GM21526 (cell line): Measurements from ENCODE around the gene LAP3.
"Not testable (repeated sequence)": the region's sequence is repeated elsewhere in the genome, so short reads cannot be mapped to it uniquely, and the experiment has no call there.

ENCODE experiments used
- ATAC-seq: cut with Tn5 transposase; IDR thresholded peaks from one replicate; pipeline ENCODE4 v1.9.1; 2021; ENCODE audit warnings: moderate library complexity; ENCODE audit not compliant: unreplicated experiment, low FRiP score

LAP3 gene

DNA sequence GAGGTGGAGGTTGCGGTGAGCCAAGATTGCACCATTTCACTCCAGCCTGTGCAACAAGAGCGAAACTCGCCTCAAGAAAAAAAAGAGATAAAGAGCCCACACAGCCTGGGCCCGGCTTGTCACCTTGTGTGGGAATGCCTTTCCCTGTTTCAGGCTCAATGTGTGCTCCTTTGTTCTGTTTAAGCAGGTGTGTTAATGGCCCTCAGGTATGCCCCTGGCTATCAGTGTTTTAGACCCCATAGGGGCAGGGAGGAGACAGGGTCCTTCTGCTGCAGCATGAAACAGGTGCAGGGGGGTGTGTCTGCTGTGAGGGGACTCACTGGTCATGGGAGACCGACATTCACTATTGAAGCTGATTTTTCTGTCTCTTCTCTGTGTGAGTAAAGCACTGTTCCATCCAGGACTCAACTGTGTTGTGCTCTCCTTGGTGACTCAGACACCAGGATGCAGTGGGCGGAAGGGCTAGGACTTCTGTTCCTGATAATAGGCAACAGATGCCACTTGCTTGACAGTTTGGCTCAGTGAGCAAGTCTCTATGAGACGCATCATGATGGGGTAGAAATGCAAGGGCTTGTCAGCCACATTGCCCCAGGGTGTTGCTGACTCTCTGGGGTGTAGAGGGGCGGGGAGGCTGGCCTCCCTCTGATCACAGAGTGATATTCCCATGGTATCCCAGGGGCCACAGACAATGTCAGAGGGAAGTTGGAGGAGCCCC is 15.6 kb upstream of the LAP3 start:
- ATAC-seq, result no peak

DNA sequence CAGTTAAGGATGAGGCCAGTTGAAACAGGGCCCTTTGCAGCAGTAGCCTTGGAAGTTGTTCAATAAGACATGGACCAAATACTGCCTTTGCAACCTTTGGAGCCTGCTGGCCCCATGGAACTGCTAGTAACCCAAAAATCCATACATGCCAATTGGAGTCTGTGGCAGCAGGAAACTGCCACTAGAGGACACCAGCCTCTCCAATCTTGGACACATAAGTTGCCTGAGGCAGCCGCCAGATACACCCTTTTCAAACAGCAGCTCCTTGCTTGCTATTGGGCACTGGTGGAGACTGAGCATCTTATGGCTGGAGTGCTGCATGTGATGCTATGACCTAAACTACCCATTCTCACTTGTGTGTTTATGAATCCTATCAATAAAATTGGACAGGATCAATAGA is 14.8 kb upstream of the LAP3 start:
- no peak for ATAC-seq

DNA sequence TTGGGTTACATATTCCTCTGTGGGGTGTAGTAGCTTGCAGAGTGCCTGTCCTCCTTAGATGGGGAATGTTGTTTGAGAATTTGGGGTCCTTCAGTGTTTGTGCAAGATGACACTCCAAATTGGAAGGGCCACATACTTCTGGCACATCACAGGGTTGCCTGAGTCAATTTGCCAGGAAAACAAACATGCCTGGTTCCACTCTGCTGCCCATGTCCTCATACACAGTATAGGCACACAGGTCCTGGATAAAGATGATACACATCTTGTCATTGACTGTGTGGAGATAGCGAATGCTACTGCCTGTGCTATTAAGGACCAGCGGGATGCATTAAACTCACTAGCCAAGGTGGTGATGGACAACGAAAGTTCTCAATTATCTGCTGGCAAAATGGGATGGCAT is 11.2 kb upstream of the LAP3 start:
- ATAC-seq, result no peak

DNA sequence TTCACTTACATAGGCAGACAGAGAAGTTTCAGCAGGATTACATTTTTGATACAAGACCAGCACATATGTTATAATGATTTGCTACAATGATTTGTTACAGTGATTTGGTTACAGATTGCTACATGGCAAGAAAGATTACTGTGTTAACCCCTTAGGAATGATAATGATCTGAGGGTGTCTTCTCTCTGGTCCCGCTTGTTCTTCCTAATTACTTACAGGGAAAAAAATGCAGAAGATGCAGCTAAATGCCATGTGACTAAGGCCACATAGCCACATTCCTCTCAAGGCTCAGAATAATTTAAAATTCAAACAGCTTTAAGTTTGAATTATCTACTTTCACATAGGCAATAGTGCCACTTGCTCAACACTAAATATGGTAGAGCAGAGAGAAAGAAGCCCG is 9.7 kb upstream of the LAP3 start:
- no peak for ATAC-seq

DNA sequence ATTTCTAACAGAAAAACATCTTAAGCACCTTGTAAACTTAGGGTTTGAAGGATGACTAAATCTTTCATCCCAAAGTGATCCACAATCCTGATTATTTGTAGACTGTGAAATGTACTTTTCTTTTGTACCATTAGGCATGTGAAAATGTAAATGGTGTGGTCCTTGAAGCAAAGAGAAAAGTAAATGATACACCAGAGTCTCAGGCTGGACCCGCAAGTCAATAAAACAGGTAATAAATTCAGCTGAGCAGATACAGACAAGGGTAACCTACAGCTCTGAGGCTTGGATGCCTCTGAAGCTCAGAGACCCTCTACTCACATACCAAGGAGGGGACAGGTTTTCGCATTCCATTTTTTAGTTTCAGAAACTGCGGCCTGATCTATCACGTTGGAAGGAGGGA is 2.8 kb upstream of the LAP3 start:
- ATAC-seq, result no peak

DNA sequence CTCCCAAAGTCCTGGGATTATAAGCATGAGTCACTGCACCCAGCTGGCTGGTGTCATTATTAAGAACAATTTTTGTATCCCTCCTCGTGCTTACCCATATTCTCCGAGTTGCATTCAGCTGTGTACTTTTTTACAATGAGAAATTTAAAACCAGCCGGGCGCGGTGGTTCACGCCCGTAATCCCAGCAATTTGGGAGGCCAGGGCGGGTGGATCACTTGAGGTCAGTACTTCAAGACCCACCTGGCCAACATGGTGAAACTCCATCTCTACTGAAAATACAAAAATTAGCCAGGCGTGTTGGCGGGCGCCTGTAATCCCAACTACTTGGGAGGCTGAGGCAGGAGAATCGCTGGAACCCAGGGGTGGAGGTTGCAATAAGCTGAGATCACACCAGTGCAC is 1.8 kb upstream of the LAP3 start:
- ATAC-seq, result not testable (repeated sequence)

DNA sequence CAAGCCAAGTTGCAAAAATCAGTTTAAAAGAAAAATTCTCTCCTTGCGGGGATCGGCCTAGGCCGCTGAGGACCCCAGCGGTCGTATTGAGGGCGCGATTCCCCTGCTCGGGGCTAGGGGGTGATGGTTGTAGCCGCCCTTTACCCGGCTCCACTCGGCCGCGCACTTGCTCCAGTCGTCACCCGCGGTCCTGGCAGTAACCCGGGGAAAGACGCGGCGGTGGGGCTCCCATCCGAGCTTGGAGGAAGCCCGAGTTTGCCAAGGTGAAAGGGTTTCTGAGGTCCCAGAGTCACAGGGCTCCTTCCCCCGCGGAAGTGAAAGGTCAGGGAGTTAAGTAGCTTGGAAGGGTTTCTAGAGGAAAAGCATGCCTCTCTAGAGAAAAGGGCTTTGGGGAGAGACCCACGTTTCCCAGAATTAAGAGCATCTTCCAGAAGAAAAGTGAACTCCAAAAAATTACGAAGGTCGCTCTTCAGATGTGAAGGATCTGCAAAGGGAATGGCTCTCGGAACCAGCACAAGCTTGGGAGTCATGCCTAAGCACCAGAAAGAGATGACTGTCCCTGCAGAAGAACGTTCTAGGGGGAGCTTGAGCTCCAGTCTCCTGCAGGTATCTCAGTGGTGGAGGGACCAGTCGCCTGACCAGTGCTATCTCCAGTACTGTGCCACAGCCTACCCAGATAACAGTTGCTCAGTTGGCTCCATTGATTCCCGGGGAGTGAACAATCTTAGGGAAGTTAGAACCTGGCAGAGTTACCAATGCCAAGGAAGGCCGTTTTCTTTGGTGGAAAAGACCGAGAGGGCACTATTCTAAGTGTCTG is 875 bp downstream of the LAP3 start:
- peak; percentile 11 for ATAC-seq

DNA sequence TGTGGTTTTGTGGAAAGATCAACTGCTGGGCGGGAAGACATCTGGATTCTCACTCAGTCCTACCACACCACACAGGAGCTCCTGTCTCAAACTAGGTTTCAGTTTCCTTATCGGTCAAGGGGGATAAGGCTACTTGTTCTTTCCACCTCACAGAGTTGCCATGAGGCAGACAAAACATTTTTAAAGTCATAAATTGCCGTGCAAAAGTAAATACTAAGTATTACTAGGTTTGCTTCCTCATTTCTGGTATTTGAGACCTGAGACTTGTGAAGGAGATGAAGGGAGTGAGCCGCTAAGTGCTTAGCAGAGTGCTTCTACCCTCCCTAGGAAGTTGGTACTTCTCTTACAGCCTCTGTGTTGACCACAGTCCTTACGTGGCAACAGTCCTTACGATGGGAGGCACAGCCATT is 1.5 kb downstream of the LAP3 start:
- peak; percentile 27 for ATAC-seq

DNA sequence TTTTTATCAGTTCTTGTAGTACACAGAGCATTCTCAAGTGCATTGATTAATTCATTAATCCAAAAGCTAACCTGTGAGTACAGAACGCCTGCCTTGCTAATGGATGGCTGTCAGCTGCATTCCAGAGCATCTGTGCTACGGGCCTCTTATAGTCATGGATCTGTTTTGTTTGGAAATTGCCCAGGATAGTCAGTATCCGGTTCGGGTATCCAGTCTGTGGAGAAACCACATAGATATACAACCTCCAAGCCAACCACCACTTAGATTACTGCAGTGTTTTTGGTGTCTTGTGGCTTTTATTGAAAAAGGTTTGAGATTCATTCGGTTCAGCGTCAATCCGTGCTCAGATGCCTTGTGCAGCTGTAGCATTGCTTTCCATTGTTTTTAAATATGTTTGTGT is 4.0 kb downstream of the LAP3 start:
- no peak for ATAC-seq

DNA sequence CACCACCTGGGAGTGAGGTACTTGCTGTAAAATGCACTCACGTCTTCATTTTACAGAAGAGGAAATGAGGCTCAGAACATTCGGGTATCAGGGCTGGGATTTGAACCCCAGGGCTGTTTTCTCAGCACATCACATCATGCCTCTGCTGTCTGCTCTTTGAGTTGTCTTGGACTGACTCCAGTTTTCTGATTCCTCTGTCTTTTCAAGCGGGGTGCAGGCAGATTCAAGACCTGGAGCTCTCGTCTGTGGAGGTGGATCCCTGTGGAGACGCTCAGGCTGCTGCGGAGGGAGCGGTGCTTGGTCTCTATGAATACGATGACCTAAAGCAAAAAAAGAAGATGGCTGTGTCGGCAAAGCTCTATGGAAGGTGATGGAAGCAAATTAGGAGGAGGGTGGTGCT is 6.3 kb downstream of the LAP3 start:
- no peak for ATAC-seq

DNA sequence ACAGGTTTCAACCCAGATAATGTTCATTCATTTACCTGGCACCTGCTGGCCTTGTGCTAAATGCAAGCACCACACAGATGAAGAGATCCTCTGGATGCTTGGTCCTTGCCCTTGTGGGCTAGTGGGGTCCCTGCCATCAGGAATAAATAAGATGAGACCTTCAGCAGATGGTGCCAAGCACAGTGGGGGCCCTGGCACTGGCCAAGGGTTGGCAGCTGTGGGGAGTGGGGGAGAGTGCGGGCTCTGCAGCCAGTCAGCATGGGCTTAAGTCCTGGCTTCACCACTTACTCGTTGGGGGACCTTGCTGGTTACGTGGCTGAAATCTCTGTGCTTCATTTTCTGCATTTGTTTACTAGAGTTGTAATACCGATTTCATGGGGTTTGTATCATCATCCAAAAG is 6.9 kb downstream of the LAP3 start:
- ATAC-seq, result no peak

DNA sequence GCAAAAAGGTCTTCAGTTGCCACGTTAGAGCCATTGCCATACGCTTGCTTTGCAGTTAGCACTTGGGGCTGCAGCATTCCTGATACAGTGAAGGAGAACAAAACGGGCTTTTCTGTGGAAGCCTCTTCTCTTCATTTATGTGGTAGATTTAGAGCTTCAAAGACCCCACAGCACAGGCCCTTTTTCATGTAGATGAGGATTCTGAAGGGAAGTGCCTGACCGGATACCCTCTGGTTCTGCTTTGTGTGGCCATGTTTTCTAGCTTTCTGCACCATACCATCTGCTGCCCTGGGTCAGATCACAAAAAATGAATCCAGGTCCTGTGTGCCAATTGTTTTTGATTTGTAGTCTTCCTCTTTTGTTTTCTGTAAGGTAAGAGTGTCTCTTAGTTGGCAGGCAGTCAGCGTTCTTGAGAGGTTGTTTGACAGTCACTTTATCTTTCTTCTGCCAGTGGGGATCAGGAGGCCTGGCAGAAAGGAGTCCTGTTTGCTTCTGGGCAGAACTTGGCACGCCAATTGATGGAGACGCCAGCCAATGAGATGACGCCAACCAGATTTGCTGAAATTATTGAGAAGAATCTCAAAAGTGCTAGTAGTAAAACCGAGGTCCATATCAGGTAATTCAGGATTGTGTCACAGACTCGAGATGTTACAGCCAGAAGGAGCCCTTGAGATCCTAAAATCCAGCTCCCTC is 7.7 kb downstream of the LAP3 start:
- no peak for ATAC-seq

DNA sequence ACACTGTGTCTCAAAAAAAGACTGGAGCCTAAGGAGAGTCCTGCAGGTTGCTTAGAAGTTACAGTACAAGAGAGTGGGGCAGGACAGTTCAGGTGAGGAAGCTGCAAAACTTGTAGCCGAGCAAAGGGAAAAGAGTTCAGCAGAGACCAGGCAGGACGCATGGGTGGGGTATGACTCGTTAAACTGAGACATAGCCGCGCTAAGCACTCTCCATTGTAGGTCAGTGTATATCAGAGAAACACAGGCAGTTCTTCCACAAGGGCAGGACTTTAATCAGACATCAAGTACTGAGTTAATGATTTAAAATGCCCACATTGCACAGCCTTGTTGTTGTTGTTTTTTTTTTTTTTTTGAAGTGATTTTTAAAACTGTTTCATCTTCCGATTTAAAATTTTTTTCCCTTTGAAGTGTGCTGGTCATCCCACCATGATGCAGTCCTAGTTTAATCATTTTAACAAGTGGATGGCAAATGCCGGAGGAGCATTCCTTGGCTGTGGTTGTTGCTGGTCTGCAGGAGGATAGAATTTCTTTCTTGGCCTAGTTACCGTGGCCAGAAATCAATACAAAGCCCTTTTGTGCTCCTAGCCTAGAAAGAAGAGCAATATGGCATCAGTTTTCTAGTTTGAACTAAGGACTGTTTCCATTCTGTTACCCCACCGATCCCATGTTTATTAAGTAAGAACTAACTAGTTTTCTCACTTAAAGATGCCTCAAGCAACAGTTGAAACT is 10.3 kb downstream of the LAP3 start:
- no peak for ATAC-seq

DNA sequence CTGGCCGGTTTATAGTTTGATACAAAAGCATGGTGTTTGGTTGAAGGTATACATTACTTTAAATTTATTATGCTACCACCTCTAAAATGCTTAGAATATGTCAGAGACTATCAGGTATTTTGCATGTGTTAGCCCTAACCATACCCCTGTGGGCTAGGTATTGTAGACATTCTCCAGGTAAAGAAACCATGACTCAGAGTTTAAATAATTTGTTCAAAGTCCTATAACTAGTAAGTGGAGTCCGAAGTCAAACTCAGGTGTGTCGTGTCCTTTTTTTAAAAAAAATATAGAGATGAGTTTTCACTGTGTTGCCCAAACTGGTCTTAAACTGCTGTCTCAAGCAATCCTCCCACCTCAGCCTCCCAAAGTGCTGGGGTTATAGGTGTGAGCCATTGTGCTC is 12.4 kb downstream of the LAP3 start:
- ATAC-seq, result no peak

DNA sequence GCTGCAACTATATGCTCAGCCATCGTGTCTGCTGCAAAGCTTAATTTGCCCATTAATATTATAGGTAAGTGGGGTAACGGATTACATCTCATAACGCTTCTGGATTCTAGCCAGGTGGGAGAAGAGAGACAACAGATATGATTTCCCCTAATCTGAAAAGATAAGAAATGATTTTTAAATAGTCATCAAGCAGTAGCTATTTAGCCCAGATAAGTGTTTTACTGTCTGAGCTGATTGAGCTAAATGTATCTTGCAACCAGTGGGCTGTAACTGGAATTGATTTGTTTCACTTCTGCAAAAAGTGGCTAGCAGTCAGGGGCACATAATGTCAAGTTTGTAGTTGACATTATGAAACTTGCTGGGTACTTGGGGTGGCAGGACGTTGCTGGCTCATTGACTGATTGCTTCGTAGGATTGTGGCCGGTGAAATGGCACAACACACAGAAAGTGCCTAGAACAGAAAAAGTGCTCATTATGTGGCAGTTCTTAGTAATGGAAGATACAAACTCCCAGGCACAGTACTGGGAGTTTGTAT is 18.5 kb downstream of the LAP3 start:
- ATAC-seq, result peak; percentile 81

DNA sequence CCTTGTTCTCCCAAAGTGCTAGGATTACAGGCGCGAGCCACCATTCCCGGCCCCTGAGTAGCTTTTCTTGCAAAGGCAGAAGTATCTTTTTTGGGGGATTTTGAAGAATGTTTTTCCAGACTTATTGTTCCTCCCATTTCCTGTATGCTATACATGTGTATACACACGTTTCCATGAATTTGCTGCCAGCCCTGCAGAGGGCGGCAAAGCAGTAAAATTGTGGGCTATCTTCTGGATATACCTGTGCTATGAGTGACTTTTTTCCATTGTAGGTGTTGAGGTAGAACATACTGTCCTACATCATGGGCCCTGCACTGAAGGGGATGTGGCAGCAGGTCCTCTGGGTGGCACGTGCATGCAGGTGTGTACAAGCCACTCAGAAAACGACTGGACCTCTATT is 20.5 kb downstream of the LAP3 start:
- ATAC-seq, result no peak

DNA sequence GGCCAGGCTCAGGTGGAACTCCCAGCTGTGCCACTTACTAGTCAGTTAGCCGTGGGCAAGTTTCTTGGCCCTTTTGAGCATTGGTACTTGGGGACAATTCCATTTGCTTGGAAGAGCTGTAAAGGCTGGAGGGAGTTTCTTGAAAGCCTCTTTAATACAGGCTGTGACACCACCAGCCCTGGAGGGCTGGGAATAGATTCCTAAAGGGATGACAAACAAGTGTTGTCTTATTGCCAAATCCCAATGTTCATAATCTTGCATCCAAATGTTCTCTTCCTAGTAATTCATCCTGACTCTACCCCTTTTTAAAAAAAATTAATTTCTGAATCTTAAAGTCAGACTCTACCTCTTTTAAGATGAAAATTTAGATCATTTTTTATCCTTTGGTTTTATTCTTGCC is 22.8 kb downstream of the LAP3 start:
- ATAC-seq, result no peak

DNA sequence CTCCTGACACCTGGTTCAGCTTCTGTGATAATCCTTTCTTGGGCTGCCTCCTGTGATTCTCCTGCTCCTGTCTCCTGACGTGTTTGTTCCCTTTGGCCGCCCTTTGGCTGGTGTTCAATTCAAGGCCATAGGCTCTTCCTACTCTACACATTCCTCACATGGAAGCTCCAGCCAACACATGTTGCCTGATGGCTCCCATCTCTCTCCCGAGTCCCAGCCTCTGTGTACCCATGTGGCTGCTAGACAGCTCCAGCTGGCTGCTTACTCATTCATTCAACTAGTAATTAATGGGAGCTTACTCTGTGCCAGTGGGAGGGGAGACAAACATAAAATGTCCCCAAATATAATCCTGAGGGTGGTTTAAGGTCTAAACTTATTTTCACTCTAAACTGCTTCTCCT is 28.2 kb downstream of the LAP3 start:
- ATAC-seq, result no peak

DNA sequence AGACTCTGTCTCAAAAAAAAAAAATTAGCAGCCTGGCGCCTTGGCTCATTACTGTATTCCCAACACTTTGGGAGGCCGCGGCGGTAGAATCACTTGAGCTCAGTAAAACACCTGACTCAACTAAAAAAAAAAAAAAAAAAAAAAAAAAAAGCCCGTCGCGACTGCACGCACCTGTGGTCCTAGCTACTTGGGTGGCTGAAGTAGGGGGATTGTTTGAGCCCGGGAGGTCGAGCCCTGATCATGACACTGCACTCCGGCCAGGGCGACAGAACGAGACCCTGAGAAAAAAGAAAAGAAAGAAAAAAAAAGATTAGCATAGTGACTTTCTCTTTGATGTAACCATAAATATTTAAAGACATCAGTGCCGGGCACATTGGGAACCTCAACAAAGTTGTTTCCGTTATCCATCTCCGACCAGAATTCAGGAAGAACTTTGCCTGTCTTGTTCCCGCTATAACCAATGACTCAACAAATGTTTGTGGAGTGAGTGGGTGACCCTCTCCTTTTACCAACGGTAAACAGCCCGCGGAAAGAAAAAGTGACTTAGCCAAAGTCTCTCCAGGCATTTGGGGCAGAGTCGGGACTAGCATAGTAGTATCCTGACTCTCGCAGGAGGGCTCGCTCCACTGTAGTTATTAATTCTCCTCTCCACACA is 36.9 kb downstream of the LAP3 start:
- ATAC-seq, result peak; percentile 44
